Ishikawa (cell line): ENCODE data around the gene RLN1.

Source experiments
- CEBPB ChIP-seq: IDR thresholded peaks from 2 replicates; pipeline ENCODE4 v1.6.1; 2012
- CREB1 ChIP-seq: IDR thresholded peaks from 2 replicates; pipeline ENCODE4 v1.6.1; 2012; ENCODE audit warnings: low read depth
- EGR1 ChIP-seq: IDR thresholded peaks from 2 replicates; pipeline ENCODE4 v1.6.1; 2012
- EP300 ChIP-seq: IDR thresholded peaks from 2 replicates; pipeline ENCODE4 v1.6.1; 2012; ENCODE audit warnings: borderline replicate concordance
- FOXM1 ChIP-seq: IDR thresholded peaks from 2 replicates; pipeline ENCODE4 v1.6.1; 2012; ENCODE audit warnings: low read depth, borderline replicate concordance
- MAX ChIP-seq: IDR thresholded peaks from 2 replicates; pipeline ENCODE4 v1.6.1; 2012
- NFIC ChIP-seq: IDR thresholded peaks from 2 replicates; pipeline ENCODE4 v1.6.1; 2012
- TAF1 ChIP-seq: IDR thresholded peaks from 2 replicates; pipeline ENCODE4 v1.6.1; 2012; ENCODE audit warnings: low read depth, mild to moderate bottlenecking
- TCF12 ChIP-seq: IDR thresholded peaks from 2 replicates; pipeline ENCODE4 v1.6.1; 2012; ENCODE audit warnings: low read depth
- TEAD4 ChIP-seq: IDR thresholded peaks from 2 replicates; pipeline ENCODE4 v1.6.1; 2012
- USF1 ChIP-seq: IDR thresholded peaks from 2 replicates; pipeline ENCODE4 v1.6.1; 2012
- YY1 ChIP-seq: IDR thresholded peaks from 2 replicates; pipeline ENCODE4 v1.6.1; 2012; ENCODE audit warnings: low read depth
- ZBTB7A ChIP-seq: IDR thresholded peaks from 2 replicates; pipeline ENCODE4 v1.6.1; 2012; ENCODE audit warnings: low read depth
- TF ChIP-seq, protein P1 (sequence below): IDR thresholded peaks from 2 replicates; pipeline ENCODE4 v1.6.1; 2012; ENCODE audit warnings: low read depth, mild to moderate bottlenecking

RLN1 gene

DNA sequence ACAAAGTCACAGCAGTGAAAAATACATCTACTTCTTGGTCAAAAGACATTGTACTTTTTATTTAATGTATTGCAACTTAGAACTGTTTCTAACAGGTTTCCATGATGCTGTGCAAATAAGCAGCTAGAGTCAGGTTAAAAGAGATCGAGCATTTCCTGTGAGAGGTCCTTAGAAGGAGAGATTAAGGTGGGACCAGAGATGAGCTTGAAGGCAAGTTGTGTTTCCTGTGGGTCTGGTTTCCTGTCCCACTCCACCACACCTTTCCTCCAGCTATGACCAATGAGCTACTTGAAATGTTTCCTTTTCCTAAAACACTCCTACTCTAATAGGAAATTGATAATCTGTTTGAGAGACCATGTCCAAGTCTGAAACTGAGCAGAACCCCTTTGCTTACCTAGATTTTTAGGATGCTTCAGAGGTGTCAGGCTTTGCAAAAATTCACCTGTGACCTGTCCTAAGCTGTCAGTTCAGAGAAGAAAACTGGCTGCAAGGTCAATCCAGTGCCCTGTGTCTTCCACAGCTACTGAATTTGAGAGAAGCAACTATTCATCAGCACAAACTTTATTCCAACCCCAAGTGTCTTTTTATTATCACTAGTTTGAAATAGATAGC is 13.1 kb upstream of the RLN1 start:
- TF ChIP-seq FOXM1 = no peak
- no peak for TF ChIP-seq NFIC
- no peak for TF ChIP-seq CREB1
- TF ChIP-seq EP300 = no peak
- TF ChIP-seq TAF1 = no peak
- TF ChIP-seq MAX = no peak
- no peak for TF ChIP-seq TEAD4
- TF ChIP-seq USF1 = no peak

GRCh38 chr9:5336688-5337087 is 3.0 kb downstream of the RLN1 start:
- TF ChIP-seq MAX (no peak), TAF1 (no peak), EGR1 (no peak), TEAD4 (no peak), YY1 (no peak), NFIC (no peak), TCF12 (no peak)
- TF ChIP-seq, protein P1, sequence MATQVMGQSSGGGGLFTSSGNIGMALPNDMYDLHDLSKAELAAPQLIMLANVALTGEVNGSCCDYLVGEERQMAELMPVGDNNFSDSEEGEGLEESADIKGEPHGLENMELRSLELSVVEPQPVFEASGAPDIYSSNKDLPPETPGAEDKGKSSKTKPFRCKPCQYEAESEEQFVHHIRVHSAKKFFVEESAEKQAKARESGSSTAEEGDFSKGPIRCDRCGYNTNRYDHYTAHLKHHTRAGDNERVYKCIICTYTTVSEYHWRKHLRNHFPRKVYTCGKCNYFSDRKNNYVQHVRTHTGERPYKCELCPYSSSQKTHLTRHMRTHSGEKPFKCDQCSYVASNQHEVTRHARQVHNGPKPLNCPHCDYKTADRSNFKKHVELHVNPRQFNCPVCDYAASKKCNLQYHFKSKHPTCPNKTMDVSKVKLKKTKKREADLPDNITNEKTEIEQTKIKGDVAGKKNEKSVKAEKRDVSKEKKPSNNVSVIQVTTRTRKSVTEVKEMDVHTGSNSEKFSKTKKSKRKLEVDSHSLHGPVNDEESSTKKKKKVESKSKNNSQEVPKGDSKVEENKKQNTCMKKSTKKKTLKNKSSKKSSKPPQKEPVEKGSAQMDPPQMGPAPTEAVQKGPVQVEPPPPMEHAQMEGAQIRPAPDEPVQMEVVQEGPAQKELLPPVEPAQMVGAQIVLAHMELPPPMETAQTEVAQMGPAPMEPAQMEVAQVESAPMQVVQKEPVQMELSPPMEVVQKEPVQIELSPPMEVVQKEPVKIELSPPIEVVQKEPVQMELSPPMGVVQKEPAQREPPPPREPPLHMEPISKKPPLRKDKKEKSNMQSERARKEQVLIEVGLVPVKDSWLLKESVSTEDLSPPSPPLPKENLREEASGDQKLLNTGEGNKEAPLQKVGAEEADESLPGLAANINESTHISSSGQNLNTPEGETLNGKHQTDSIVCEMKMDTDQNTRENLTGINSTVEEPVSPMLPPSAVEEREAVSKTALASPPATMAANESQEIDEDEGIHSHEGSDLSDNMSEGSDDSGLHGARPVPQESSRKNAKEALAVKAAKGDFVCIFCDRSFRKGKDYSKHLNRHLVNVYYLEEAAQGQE = no peak

DNA sequence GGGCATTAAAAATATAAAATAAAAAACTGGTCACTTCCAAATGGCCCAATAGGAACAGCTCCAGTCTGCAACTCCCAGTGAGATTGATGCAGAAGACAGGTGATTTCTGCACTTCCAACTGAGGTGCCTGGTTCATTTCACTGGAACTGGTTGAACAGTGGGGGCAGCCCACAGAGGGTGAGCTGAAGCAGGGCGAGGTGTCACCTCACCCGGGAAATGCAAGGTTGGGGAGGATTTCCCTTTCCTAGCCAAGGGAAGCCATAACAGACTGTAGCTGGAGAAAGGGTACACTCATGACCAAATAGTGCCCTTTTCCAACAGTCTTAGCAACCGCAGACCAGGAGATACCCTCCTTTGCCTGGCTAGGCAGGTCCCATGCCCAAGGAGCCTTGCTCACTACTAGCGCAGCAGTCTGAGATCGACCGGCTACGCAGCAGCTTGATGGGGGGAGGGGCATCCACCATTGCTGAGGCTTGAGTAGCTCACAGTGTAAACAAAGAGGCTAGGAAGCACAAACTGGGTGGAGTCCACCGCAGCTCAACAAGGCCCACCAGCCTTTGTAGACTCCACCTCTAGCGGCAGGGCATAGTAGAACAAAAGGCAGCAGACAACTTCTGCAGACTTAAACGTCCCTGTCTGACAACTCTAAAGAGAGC is 12.7 kb downstream of the RLN1 start:
- TF ChIP-seq CEBPB = no peak

GRCh38 chr9:5326187-5326586 is 13.5 kb downstream of the RLN1 start:
- no peak for TF ChIP-seq YY1
- no peak for TF ChIP-seq CREB1
- no peak for TF ChIP-seq USF1
- TF ChIP-seq TEAD4 = no peak
- no peak for TF ChIP-seq NFIC
- TF ChIP-seq, protein P1 = no peak
- no peak for TF ChIP-seq MAX
- TF ChIP-seq EGR1 = no peak
- TF ChIP-seq ZBTB7A = no peak
- no peak for TF ChIP-seq TAF1

- TF ChIP-seq, protein P1 = peak; percentile 72
These were observed 18.1 kb downstream of the RLN1 start for GRCh38 chr9:5321601-5322000.
